NCI-H82 (cell line): Measurements from ENCODE around the gene ATP13A3.

Experiments
- DNase-seq: peaks from one replicate; lab custom pipeline; 2025; lab: John Stamatoyannopoulos, UW

Gene ATP13A3

GRCh38 chr3:194369522-194370279 is 117.1 kb downstream of the ATP13A3 start, which contains the start of gene LRRC15:
Gene LRRC15 (minus strand): TSS chr3:194369743. CDS start chr3:194361043, 8,700 bp downstream.
- DNase-seq, result peak; percentile 33

GRCh38 chr3:194368918-194369317 is 117.9 kb downstream of the ATP13A3 start:
- DNase-seq, result no peak

GRCh38 chr3:194367992-194368841 is 118.6 kb downstream of the ATP13A3 start:
- no peak for DNase-seq

GRCh38 chr3:194365978-194366490 is 120.8 kb downstream of the ATP13A3 start:
- no peak for DNase-seq

GRCh38 chr3:194365526-194365925 is 121.3 kb downstream of the ATP13A3 start:
- no peak for DNase-seq

GRCh38 chr3:194364652-194365434 is 122.0 kb downstream of the ATP13A3 start:
- peak; percentile 64 for DNase-seq

- DNase-seq, result no peak
These were observed 122.5 kb downstream of the ATP13A3 start for GRCh38 chr3:194364314-194364651.

GRCh38 chr3:194360568-194360967 is 126.2 kb downstream of the ATP13A3 start:
- no peak for DNase-seq

GRCh38 chr3:194357681-194358080 is 129.1 kb downstream of the ATP13A3 start:
- no peak for DNase-seq

- no peak for DNase-seq
These were observed 131.4 kb downstream of the ATP13A3 start for GRCh38 chr3:194355379-194355778.

- no peak for DNase-seq
These were observed 132.5 kb downstream of the ATP13A3 start for GRCh38 chr3:194354315-194354714.
